Small intestine (tissue), 7 donors: ENCODE data around the gene PLCG2. TPM values are rescaled to one million over a fixed set of nuclear protein-coding genes. Genes with fewer than 3 reads are reported as not detected.

Experiments
- DNase-seq, 2 donors: peaks; one replicate each; pipeline versions ENCODE4 v3.0.0 to v3.0.0-alpha.2; 2013
- FAIRE-seq: peaks from 2 replicates; lab custom pipeline; 2012; peaks lifted over from hg19 to GRCh38; lab: Jason Lieb, UNC
- H3K27ac ChIP-seq, 3 donors: one replicate each; pipeline ENCODE4 v1.5.1; 2013; ENCODE audit warnings: low read length in 2 of 3, mild to moderate bottlenecking in 2 of 3, control low read depth in 1 of 3, inconsistent platforms in 1 of 3, low read depth in 1 of 3, moderate library complexity in 1 of 3
- H3K27me3 ChIP-seq, 3 donors: one replicate each; pipeline ENCODE4 v1.6.1; 2013; ENCODE audit warnings: low read length in 3 of 3, inconsistent platforms in 1 of 3; ENCODE audit not compliant: control insufficient read depth in 3 of 3, insufficient read depth in 3 of 3
- H3K36me3 ChIP-seq, 3 donors: one replicate each; pipeline ENCODE4 v1.6.1; 2013; ENCODE audit warnings: low read length in 3 of 3, inconsistent platforms in 1 of 3, low read depth in 1 of 3, mild to moderate bottlenecking in 1 of 3, moderate library complexity in 1 of 3; ENCODE audit not compliant: control insufficient read depth in 3 of 3, insufficient read depth in 2 of 3
- H3K4me1 ChIP-seq, 3 donors: one replicate each; pipeline ENCODE4 v1.6.1; 2013; ENCODE audit warnings: low read length in 2 of 3, inconsistent platforms in 1 of 3, low read depth in 1 of 3, mild to moderate bottlenecking in 1 of 3, moderate library complexity in 1 of 3; ENCODE audit not compliant: control insufficient read depth in 3 of 3, insufficient read depth in 2 of 3
- H3K4me3 ChIP-seq, 3 donors: one replicate each; pipeline ENCODE4 v1.5.1; 2013; ENCODE audit warnings: low read length in 3 of 3, control low read depth in 1 of 3, inconsistent platforms in 1 of 3, low read depth in 1 of 3, mild to moderate bottlenecking in 1 of 3, moderate library complexity in 1 of 3
- H3K9me3 ChIP-seq, 2 donors: one replicate each; pipeline ENCODE4 v1.6.1; 2013; ENCODE audit warnings: low read depth in 1 of 2, low read length in 1 of 2; ENCODE audit not compliant: control insufficient read depth in 2 of 2, insufficient read depth in 1 of 2
- WGBS, 3 donors: extraction: QIAGEN DNeasy Blood & Tissue Kit; methylation state at CpG; one replicate each; pipeline ENCODE4 v1.1.7; 2013; 5-methylcytosine and 5-hydroxymethylcytosine counted together
- polyA plus RNA-seq, 4 donors: library from polyadenylated mRNA; stranded (reverse) in 3 of 4; unstranded in 1 of 4; fragments of 200-250 nt in 3 of 4; fragments of 120-200 nt in 1 of 4; gene quantifications; one replicate each; pipeline versions ENCODE4 v1.2.1 to v1.2.3, GENCODE V29; 2013
- donor health status: healthy with polysubstance abuse.
- donor health status: control.
- donor health status: control.
- donor health status: Bipolar disorder and iron deficiency.
- donor health status: healthy.

The PLCG2 gene
- polyA plus RNA-seq, 4 donors = 8.4 to 27.5 (median 12.4) TPM

GRCh38 chr16:81855552-81856153 lies 76.6 kb downstream of the PLCG2 start:
- H3K4me1 ChIP-seq = peaks cover 2 to 8% (median 7%) of the 10 kb centered on the region in 3 donors
- no peak overlapping the region for H3K4me3 ChIP-seq
- H3K27me3 ChIP-seq = no peaks in the 10 kb centered on the region
- 80 to 88% (median 81%) methylated on average over 8 of the region's 8 CpGs for WGBS, 3 donors
- H3K9me3 ChIP-seq = peaks cover 0 to 4% of the 10 kb centered on the region in 2 donors
- no peak overlapping the region for H3K27ac ChIP-seq
- DNase-seq (no peak), FAIRE-seq (no peak)
- peaks cover 2 to 3% (median 2%) of the 10 kb centered on the region in 3 donors for H3K36me3 ChIP-seq

- Histone ChIP-seq H3K4me1 (peaks cover 0 to 3% (median 0%) of the 10 kb centered on the region in 3 donors), H3K27me3 (no peaks in the 10 kb centered on the region), H3K36me3 (peaks cover 2 to 3% (median 2%) of the 10 kb centered on the region in 3 donors), H3K27ac (peak overlapping the region in 2 of 3 donors; percentile 50 to 52), H3K9me3 (peaks cover 0 to 4% of the 10 kb centered on the region in 2 donors), H3K4me3 (no peak overlapping the region)
- WGBS, 3 donors = 45 to 69% (median 51%) methylated on average over 18 of the region's 18 CpGs
- peak; percentile 85 to 89 for DNase-seq
- no peak for FAIRE-seq
Observed at GRCh38 chr16:81860287-81861266, 81.5 kb downstream of the PLCG2 start.

- Histone ChIP-seq H3K9me3 (peaks cover 0 to 4% of the 10 kb centered on the region in 2 donors), H3K27ac (peak overlapping the region in 1 of 3 donors; percentile 27), H3K27me3 (no peaks in the 10 kb centered on the region), H3K4me1 (peaks cover 0 to 3% (median 0%) of the 10 kb centered on the region in 3 donors), H3K4me3 (no peak overlapping the region), H3K36me3 (peaks cover 0 to 3% (median 0%) of the 10 kb centered on the region in 3 donors)
- no peak for DNase-seq
- no peak for FAIRE-seq
- 74 to 81% (median 76%) methylated on average over 10 of the region's 10 CpGs for WGBS, 3 donors
Observed at GRCh38 chr16:81861503-81861902, 82.4 kb downstream of the PLCG2 start.

GRCh38 chr16:81861915-81862314 lies 82.8 kb downstream of the PLCG2 start:
- H3K27me3 ChIP-seq = no peaks in the 10 kb centered on the region
- WGBS, 3 donors = 57 to 71% (median 67%) methylated on average over 7 of the region's 7 CpGs
- peaks cover 0 to 6% (median 0%) of the 10 kb centered on the region in 3 donors for H3K36me3 ChIP-seq
- no peaks in the 10 kb centered on the region for H3K9me3 ChIP-seq
- H3K27ac ChIP-seq = peak overlapping the region in 1 of 3 donors; percentile 27
- H3K4me1 ChIP-seq = peaks cover 0 to 3% (median 0%) of the 10 kb centered on the region in 3 donors
- H3K4me3 ChIP-seq = no peak overlapping the region
- no peak for DNase-seq
- FAIRE-seq = no peak

- peak overlapping the region in 1 of 3 donors; percentile 41 for H3K27ac ChIP-seq
- no peaks in the 10 kb centered on the region for H3K27me3 ChIP-seq
- no peaks in the 10 kb centered on the region for H3K9me3 ChIP-seq
- DNase-seq (peak in 1 of 2 donors; percentile 47), FAIRE-seq (no peak)
- 34 to 56% (median 40%) methylated on average over 8 of the region's 8 CpGs for WGBS, 3 donors
- no peak overlapping the region for H3K4me3 ChIP-seq
- H3K36me3 ChIP-seq = peaks cover 0 to 9% (median 0%) of the 10 kb centered on the region in 3 donors
- peaks cover 0 to 3% (median 0%) of the 10 kb centered on the region in 3 donors for H3K4me1 ChIP-seq
Observed at GRCh38 chr16:81863630-81864352, 84.7 kb downstream of the PLCG2 start.

- Histone ChIP-seq H3K4me1 (peaks cover 0 to 3% (median 0%) of the 10 kb centered on the region in 3 donors), H3K27me3 (no peaks in the 10 kb centered on the region), H3K4me3 (no peak overlapping the region), H3K9me3 (no peaks in the 10 kb centered on the region), H3K27ac (peak overlapping the region in 1 of 3 donors; percentile 14), H3K36me3 (peaks cover 0 to 6% (median 0%) of the 10 kb centered on the region in 3 donors)
- WGBS, 3 donors = 73 to 88% (median 82%) methylated on average over 14 of the region's 14 CpGs
- DNase-seq (no peak), FAIRE-seq (no peak)
Observed at GRCh38 chr16:81864646-81865382, 85.7 kb downstream of the PLCG2 start.

- Histone ChIP-seq H3K27ac (peak overlapping the region in 1 of 3 donors; percentile 57), H3K4me3 (no peak overlapping the region), H3K9me3 (no peaks in the 10 kb centered on the region), H3K4me1 (no peaks in the 10 kb centered on the region), H3K36me3 (peaks cover 0 to 6% (median 0%) of the 10 kb centered on the region in 3 donors), H3K27me3 (no peaks in the 10 kb centered on the region)
- FAIRE-seq (no peak), DNase-seq (no peak)
- 63 to 74% (median 69%) methylated on average over 9 to 10 of the region's 10 CpGs for WGBS, 3 donors
Observed at GRCh38 chr16:81866820-81867440, 87.8 kb downstream of the PLCG2 start.
